Measurements from ENCODE around the gene NGDN.

DNA sequence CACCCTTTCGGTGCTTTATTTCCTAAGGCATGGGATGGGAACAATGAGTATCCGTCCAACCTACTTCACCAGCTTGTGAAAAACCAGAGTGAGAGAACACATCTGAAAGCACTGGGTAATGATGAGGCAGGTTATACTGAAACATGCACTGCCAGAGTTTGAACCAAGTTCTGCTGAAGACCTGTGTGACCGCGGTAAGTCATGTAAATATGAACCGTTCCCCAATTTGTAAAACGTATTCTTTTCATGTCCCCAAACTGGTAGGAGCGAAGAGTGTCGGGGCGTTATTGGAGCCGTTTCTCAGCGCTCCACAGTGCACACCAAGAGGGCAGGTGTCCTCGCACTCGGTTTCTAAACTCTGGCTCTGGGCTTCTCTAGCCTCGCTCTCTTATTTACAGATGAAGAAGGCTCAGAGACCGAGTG, 788 bp upstream of the NGDN start:
- TF ChIP-seq, protein P1, sequence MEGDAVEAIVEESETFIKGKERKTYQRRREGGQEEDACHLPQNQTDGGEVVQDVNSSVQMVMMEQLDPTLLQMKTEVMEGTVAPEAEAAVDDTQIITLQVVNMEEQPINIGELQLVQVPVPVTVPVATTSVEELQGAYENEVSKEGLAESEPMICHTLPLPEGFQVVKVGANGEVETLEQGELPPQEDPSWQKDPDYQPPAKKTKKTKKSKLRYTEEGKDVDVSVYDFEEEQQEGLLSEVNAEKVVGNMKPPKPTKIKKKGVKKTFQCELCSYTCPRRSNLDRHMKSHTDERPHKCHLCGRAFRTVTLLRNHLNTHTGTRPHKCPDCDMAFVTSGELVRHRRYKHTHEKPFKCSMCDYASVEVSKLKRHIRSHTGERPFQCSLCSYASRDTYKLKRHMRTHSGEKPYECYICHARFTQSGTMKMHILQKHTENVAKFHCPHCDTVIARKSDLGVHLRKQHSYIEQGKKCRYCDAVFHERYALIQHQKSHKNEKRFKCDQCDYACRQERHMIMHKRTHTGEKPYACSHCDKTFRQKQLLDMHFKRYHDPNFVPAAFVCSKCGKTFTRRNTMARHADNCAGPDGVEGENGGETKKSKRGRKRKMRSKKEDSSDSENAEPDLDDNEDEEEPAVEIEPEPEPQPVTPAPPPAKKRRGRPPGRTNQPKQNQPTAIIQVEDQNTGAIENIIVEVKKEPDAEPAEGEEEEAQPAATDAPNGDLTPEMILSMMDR (IDR thresholded peaks at IDR 0.05; ENCODE audit: extremely low read depth in 1 of 2, insufficient read depth in 1 of 2, low read depth in 1 of 2, low read length in 2 of 2), result no peak
- no peak for TF ChIP-seq EZH2 (IDR thresholded peaks at IDR 0.05; ENCODE audit: borderline replicate concordance, low read depth, low read length, severe bottlenecking)
- no peak for TF ChIP-seq POLR2AphosphoS5 (IDR thresholded peaks at IDR 0.05; ENCODE audit: insufficient read depth, low read depth, low read length)
- no peak for TF ChIP-seq POLR2A (IDR thresholded peaks at IDR 0.05; ENCODE audit: low read depth, low read length)
- TF ChIP-seq GATA2 (IDR thresholded peaks at IDR 0.05; ENCODE audit: insufficient read depth, insufficient read length, low read depth, low read length), result no peak
- no peak for TF ChIP-seq JUN (IDR thresholded peaks at IDR 0.05; ENCODE audit: borderline replicate concordance, insufficient read depth, insufficient read length, low read depth)
